ENCODE results near the gene PPM1G.

GRCh38 chr2:27369471-27370025 lies 39.8 kb downstream of the PPM1G start:
- TF ChIP-seq ZNF274 (IDR thresholded peaks at IDR 0.05; ENCODE audit: low read depth, low read length) (no peak), YY1 (IDR thresholded peaks at IDR 0.05; ENCODE audit: insufficient read depth, insufficient read length) (no peak)
